ENCODE results near the gene DBH.

Gene DBH

GRCh38 chr9:133615186-133615585 lies 21.0 kb upstream of the DBH start:
- TF ChIP-seq CTCF (IDR thresholded peaks at IDR 0.05) = no peak

DNA sequence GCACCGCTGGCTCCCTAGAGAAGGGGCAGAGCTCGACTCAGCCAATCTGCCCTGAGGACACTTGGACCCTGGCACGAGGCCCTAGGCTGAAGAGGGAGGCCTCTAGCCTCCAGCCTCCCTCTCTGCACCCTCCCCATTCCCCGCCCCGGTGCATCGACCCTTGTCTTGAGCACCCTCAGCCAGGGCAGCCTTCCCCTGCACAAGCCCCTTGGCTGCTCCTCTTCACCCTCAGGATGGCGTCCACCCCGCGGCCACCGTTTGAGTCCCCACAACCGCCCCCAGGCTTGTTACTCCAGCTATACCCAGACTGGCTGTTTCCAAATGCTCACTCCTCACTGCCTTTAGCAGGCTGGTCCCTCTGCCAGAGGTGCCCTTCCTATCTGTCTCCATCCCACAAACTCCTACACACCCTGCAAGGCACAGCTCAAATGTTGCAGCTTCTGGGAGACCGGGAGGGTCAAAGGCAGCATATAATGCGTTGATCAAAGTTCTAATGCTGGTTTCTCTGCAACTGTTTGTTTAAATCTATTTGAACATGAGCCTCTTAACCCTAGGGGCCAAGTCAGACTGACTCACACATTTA lies 20.5 kb upstream of the DBH start:
- TF ChIP-seq CTCF (IDR thresholded peaks at IDR 0.05) = no peak

GRCh38 chr9:133616643-133617405 lies 19.3 kb upstream of the DBH start:
- no peak for TF ChIP-seq CTCF (IDR thresholded peaks at IDR 0.05)

GRCh38 chr9:133618726-133619125 lies 17.4 kb upstream of the DBH start:
- no peak for TF ChIP-seq CTCF (IDR thresholded peaks at IDR 0.05)

DNA sequence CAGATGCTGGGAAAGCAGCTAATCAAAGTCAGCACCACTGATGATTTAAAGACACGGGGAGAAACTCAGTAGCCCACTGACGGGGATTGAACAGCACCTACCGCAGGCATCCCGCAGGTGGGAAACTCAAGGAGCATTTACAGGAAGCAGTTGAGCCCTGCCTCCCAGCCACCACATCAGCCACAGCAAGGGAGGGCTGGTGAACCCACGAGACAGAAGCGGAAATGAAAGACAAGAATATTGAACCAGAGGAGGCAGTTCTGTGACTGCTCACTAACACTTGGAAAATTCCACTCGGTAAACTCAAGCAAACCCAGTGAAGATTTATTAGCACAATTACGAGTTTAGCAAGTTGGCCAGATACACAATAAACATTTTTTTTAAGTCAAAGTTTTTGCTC lies 16.4 kb upstream of the DBH start:
- no peak for TF ChIP-seq CTCF (IDR thresholded peaks at IDR 0.05)

- no peak for TF ChIP-seq CTCF (IDR thresholded peaks at IDR 0.05)
These were observed 14.4 kb upstream of the DBH start for GRCh38 chr9:133621725-133622267.

DNA sequence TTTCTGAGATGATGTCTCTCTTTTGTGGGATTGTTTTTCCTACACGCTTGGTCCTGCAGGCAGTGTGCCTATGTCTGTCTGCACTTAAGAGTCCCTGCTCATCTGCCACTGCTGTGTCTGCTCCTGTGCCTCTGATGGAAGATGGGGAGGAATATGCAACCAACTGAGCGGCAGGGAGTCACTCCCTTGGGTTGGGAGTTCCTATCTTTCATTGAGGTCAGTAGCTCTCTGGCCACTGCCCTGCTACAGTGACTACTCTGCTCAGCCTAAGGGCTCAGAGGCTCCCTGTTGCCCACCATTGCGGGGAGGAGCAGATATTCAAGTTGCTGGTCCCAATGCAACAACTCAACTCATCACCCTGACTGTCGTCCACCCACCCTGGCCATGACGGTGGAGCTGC lies 13.6 kb upstream of the DBH start:
- no peak for TF ChIP-seq CTCF (IDR thresholded peaks at IDR 0.05)

Data from LNCAP (cell line).